Activated CD4-positive, alpha-beta memory T cell treated with anti-CD3 and anti-CD28 coated beads for 36 hours (primary cell): ENCODE results near the gene PRR22. TPM values are rescaled to one million over a fixed set of nuclear protein-coding genes. Genes with fewer than 3 reads are reported as not detected.
"Not testable (repeated sequence)": the region's sequence is repeated elsewhere in the genome, so short reads cannot be mapped to it uniquely, and the experiment has no call there.

Experiments used
- CTCF ChIA-PET: fragments of 350-600 bp; sonication (Branson Sonifier 250); formaldehyde crosslinking; loops from one replicate; lab custom pipeline; 2021; ENCODE audit warnings: antibody characterized with exemption, inconsistent platforms; lab: Charles Lee
- POLR2A ChIA-PET: fragments of 350-600 bp; sonication (Branson Sonifier 250); formaldehyde crosslinking; loops from one replicate; lab custom pipeline; 2021; ENCODE audit warnings: antibody characterized with exemption; lab: Charles Lee
- DNase-seq: peaks from one replicate; pipeline ENCODE4 v3.0.0-alpha.2; 2020
- H3K27ac Mint-ChIP-seq: one replicate; pipeline ENCODE4 v1.8.0; 2021; ENCODE audit warnings: mixed read lengths
- H3K27me3 Mint-ChIP-seq: one replicate; pipeline ENCODE4 v1.8.0; 2021; ENCODE audit warnings: mixed read lengths
- H3K36me3 Mint-ChIP-seq: one replicate; pipeline ENCODE4 v1.8.0; 2021; ENCODE audit warnings: mixed read lengths
- H3K4me1 Mint-ChIP-seq: one replicate; pipeline ENCODE4 v1.8.0; 2021; ENCODE audit warnings: low read depth, mixed read lengths
- H3K4me3 Mint-ChIP-seq: one replicate; pipeline ENCODE4 v1.8.0; 2021; ENCODE audit warnings: mild to moderate bottlenecking, mixed read lengths
- H3K9me3 Mint-ChIP-seq: one replicate; pipeline ENCODE4 v1.8.0; 2021; ENCODE audit warnings: mixed read lengths
- intact Hi-C: fragments of 100-400 bp; cut with micrococcal nuclease; formaldehyde crosslinking; loops from one replicate; pipeline ENCODE4 v1.15.1; 2023
- total RNA-seq, 2 experiments: library from RNA; stranded (reverse); gene quantifications; one replicate each; pipeline ENCODE4 v1.2.3, GENCODE V29; 2021

PRR22 gene
- total RNA-seq, 2 experiments from 2014 or later: 2.2 to 2.6 TPM

DNA sequence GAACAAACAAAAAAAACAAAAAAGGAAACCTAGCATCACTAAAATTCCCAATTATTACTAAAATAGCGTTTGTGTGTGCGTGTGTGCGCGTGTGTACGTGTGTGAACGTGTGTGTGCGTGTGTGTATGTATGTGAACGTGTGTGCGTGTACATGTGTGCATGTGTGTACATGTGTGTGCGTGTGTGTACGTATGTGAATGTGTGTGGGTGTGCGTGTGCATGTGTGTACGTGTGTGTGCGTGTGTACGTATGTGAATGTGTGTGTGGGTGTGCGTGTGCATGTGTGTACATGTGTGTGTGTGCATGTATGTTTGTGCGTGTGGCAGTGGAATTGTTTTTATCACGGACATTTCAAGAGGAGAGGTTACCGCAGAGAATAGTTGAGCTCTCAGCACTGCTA, 42.5 kb downstream of the PRR22 start:
- Mint-ChIP-seq H3K4me3 (no peak overlapping the region), H3K36me3 (no peaks in the 10 kb centered on the region), H3K9me3 (no peaks in the 10 kb centered on the region), H3K4me1 (no peaks in the 10 kb centered on the region), H3K27ac (no peak overlapping the region), H3K27me3 (no peaks in the 10 kb centered on the region)
- DNase-seq: no peak
- CTCF ChIA-PET: interaction anchor here (0.6 kb wide), 1 partner anchor 18 kb away, joined by 3 read pairs; no protein-coding TSS in a partner anchor
- intact Hi-C loops: no loop called here
- POLR2A ChIA-PET: no interaction called here

DNA sequence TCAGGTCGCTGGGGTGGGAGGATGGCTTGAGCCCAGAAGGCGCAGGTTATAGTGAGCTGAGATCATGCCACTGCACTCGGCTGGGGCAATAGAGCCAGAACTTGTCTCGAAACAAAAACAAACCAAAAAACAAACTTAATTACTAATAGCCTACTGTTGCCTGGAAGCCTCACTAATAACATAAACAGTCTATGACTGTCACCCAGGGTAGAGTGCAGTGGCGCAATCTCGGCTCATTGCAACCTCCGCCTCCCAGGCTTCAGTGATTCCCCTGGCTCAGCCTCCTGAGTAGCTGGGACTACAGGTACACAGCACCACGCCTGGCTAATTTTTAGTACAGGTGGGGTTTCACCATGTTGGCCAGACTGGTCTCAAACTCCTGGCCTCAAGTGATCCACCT, 46.1 kb downstream of the PRR22 start:
- no peaks in the 10 kb centered on the region for H3K36me3 Mint-ChIP-seq
- no peaks in the 10 kb centered on the region for H3K4me1 Mint-ChIP-seq
- DNase-seq: no peak
- no peak overlapping the region for H3K27ac Mint-ChIP-seq
- no peak overlapping the region for H3K4me3 Mint-ChIP-seq
- no peaks in the 10 kb centered on the region for H3K9me3 Mint-ChIP-seq
- ChIA-PET POLR2A (no interaction called here), CTCF (no interaction called here)
- H3K27me3 Mint-ChIP-seq: no peaks in the 10 kb centered on the region
- intact Hi-C loops: no loop called here

DNA sequence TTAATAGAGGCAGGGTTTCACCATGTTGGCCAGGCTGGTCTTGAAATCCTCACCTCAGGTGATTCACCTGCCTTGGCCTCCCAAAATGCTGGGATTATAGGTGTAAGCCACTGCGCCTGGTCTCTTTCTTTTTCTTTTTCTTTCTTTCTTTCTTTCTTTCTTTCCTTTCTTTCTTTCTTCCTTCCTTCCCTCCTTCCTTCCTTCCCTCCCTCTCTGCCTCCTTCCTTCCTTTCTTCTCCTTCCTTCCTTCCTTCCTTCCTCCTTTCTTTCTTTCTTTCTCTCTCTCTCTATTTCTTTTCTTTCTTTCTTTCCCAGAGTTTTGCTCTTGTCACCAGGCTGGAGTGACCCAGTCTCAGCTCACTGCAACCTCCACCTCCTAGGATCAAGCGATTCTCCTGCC, 51.4 kb downstream of the PRR22 start:
- CTCF ChIA-PET: not testable (repeated sequence)

More for the DNA sequence above, 51.4 kb downstream of the PRR22 start:
- H3K27ac Mint-ChIP-seq, H3K9me3 Mint-ChIP-seq, H3K36me3 Mint-ChIP-seq, DNase-seq, H3K4me1 Mint-ChIP-seq, intact Hi-C loops, H3K4me3 Mint-ChIP-seq, POLR2A ChIA-PET, H3K27me3 Mint-ChIP-seq: not testable (repeated sequence)

Other genes with a start within 250 kb of the PRR22 start
- gene TINCR, start 216.8 kb downstream of the PRR22 start, total RNA-seq: 1 to 10 TPM; 1.0 to 1.1 TPM
- gene SAFB2, start 162.0 kb downstream of the PRR22 start, total RNA-seq: 10 to 100 TPM; 63.5 to 76.4 TPM
- gene SAFB, start 161.7 kb downstream of the PRR22 start, total RNA-seq: 100 to 1,000 TPM; 103 to 113 TPM
- gene MICOS13, start 104.2 kb downstream of the PRR22 start, total RNA-seq: 10 to 100 TPM; 50.9 to 55.3 TPM
- gene HSD11B1L, start 103.7 kb downstream of the PRR22 start, total RNA-seq: 1 to 10 TPM; 3.8 to 4.1 TPM
- gene RPL36, start 94.5 kb downstream of the PRR22 start, total RNA-seq: 1,000 to 10,000 TPM; 1,487 to 1,524 TPM
- gene LONP1, start 64.6 kb downstream of the PRR22 start, total RNA-seq: 100 to 1,000 TPM; 178 to 181 TPM
- not detected for gene CATSPERD, start 64.1 kb downstream of the PRR22 start, total RNA-seq
- gene DUS3L, start 6.4 kb upstream of the PRR22 start, total RNA-seq: 10 to 100 TPM; 41.9 to 44.4 TPM
- gene NRTN, start 20.3 kb upstream of the PRR22 start, total RNA-seq: under 1 TPM; 0.22 to 0.97 TPM
- not detected for gene FUT6, start 55.0 kb upstream of the PRR22 start, total RNA-seq
- gene FUT3, start 66.7 kb upstream of the PRR22 start, total RNA-seq: not detected
- gene FUT5, start 85.8 kb upstream of the PRR22 start, total RNA-seq: under 1 TPM; 0.15 to 0.24 TPM
- gene NDUFA11, start 119.0 kb upstream of the PRR22 start, total RNA-seq: 100 to 1,000 TPM; 224 to 226 TPM
- 1 to 10 TPM; 2.9 to 3.3 TPM for gene VMAC, start 120.1 kb upstream of the PRR22 start, total RNA-seq
- 1 to 10 TPM; 3.7 to 3.9 TPM for gene CAPS, start 129.5 kb upstream of the PRR22 start, total RNA-seq
- gene RANBP3, start 193.4 kb upstream of the PRR22 start, total RNA-seq: 10 to 100 TPM; 78.1 to 81.3 TPM